Stimulated activated CD4-positive, alpha-beta T cell treated with anti-CD3 and anti-CD28 coated beads, Interleukin-1b, Interleukin-23, amount 100 ng/mL, for 1 hour (primary cell): ENCODE measurements around the gene ASAP3.
A peak's percentile ranks its signal among the peaks of the same experiment; 100 is the strongest.

Source experiments
- DNase-seq, 2 donors: peaks; one replicate each; pipeline ENCODE4 v3.0.0-alpha.2; 2020; ENCODE audit warnings: low read depth in 2 of 2

Gene ASAP3

GRCh38 chr1:23423415-23424292 lies 60.3 kb downstream of the ASAP3 start:
- DNase-seq: no peak

GRCh38 chr1:23422941-23423340 lies 61.0 kb downstream of the ASAP3 start:
- DNase-seq: no peak

GRCh38 chr1:23422241-23422877 lies 61.6 kb downstream of the ASAP3 start:
- no peak for DNase-seq

GRCh38 chr1:23421753-23422240 lies 62.2 kb downstream of the ASAP3 start:
- DNase-seq: no peak

- DNase-seq: no peak
These were observed 62.6 kb downstream of the ASAP3 start for GRCh38 chr1:23421343-23421742.

- no peak for DNase-seq
These were observed 63.2 kb downstream of the ASAP3 start for GRCh38 chr1:23420778-23421177.

GRCh38 chr1:23419180-23419579 lies 64.8 kb downstream of the ASAP3 start:
- no peak for DNase-seq

- DNase-seq: no peak
These were observed 66.4 kb downstream of the ASAP3 start for GRCh38 chr1:23417570-23417969.

- DNase-seq: no peak
These were observed 67.0 kb downstream of the ASAP3 start for GRCh38 chr1:23416964-23417363.

GRCh38 chr1:23408797-23409290 lies 75.1 kb downstream of the ASAP3 start:
- DNase-seq: no peak

GRCh38 chr1:23407016-23407630 lies 76.9 kb downstream of the ASAP3 start:
- no peak for DNase-seq

- no peak for DNase-seq
These were observed 78.0 kb downstream of the ASAP3 start for GRCh38 chr1:23405946-23406345.

- DNase-seq: peak; percentile 60 to 79
These were observed 80.1 kb downstream of the ASAP3 start for GRCh38 chr1:23403735-23404486.

- no peak for DNase-seq
These were observed 80.6 kb downstream of the ASAP3 start for GRCh38 chr1:23403355-23403734.

GRCh38 chr1:23403038-23403336 lies 81.0 kb downstream of the ASAP3 start:
- DNase-seq: no peak

GRCh38 chr1:23402286-23403037 lies 81.5 kb downstream of the ASAP3 start:
- no peak for DNase-seq

- no peak for DNase-seq
These were observed 82.7 kb downstream of the ASAP3 start for GRCh38 chr1:23401313-23401712.

GRCh38 chr1:23400324-23401114 lies 83.5 kb downstream of the ASAP3 start:
- DNase-seq: no peak

- no peak for DNase-seq
These were observed 84.8 kb downstream of the ASAP3 start for GRCh38 chr1:23399229-23399628.

GRCh38 chr1:23397908-23398307 lies 86.1 kb downstream of the ASAP3 start:
- no peak for DNase-seq
